SK-N-SH (cell line): Measurements from ENCODE around the gene THYN1. TPM values are rescaled to one million over a fixed set of nuclear protein-coding genes. Genes with fewer than 3 reads are reported as not detected.

ENCODE experiments used
- CTCF ChIA-PET: fragments of 300-600, 350-600 bp; formaldehyde crosslinking; extraction: SDS; loops from one replicate; lab custom pipeline; 2021; lab: Yijun Ruan, JAX
- POLR2A ChIA-PET: fragments of 350-600 bp; sonication (Branson Sonifier 250); formaldehyde crosslinking; extraction: SDS; loops from one replicate; lab custom pipeline; 2020; ENCODE audit warnings: antibody characterized with exemption, inconsistent platforms; lab: Yijun Ruan, JAX
- DNase-seq: peaks from one replicate; pipeline ENCODE4 v3.0.0; 2012
- H2AFZ ChIP-seq: fragments of 200-600 bp; sonication (generic); 2 replicates; pipeline ENCODE4 v1.8.1; 2016; ENCODE audit warnings: antibody characterized with exemption, mild to moderate bottlenecking, low read depth
- H3F3A ChIP-seq: fragments of 200-600 bp; sonication (generic); replicated peaks from 2 replicates; pipeline ENCODE3; 2016; ENCODE audit warnings: antibody characterized with exemption, mild to moderate bottlenecking; ENCODE audit not compliant: insufficient read depth
- H3K27ac ChIP-seq, 2 experiments: fragments of 200-500 bp in 1 of 2; fragments of 200-600 bp in 1 of 2; sonication (Bioruptor generic) in 1 of 2; sonication (generic), shearing (Covaris generic) in 1 of 2; 2 replicates each; pipeline versions ENCODE4 v1.5.1 to v1.6.1; 2014 to 2016; ENCODE audit warnings: low read depth in 2 of 2, inconsistent platforms in 1 of 2, low read length in 1 of 2, mild to moderate bottlenecking in 1 of 2, mixed read lengths in 1 of 2
- H3K27me3 ChIP-seq: fragments of 200-600 bp; sonication (generic), shearing (Covaris generic); 2 replicates; pipeline ENCODE4 v1.6.1; 2016; ENCODE audit warnings: mixed run types; ENCODE audit not compliant: insufficient read depth
- H3K36me3 ChIP-seq, 2 experiments: fragments of 200-500 bp in 1 of 2; fragments of 200-600 bp in 1 of 2; sonication (Bioruptor generic) in 1 of 2; sonication (generic) in 1 of 2; replicated peaks in 1 of 2; 2 replicates each; pipeline versions ENCODE3 to v1.5.1; 2014 to 2016; ENCODE audit warnings: low read length in 1 of 2, mild to moderate bottlenecking in 1 of 2; ENCODE audit not compliant: insufficient read depth in 2 of 2, control insufficient read depth in 1 of 2
- H3K4me1 ChIP-seq, 2 experiments: fragments of 200-500 bp in 1 of 2; fragments of 200-600 bp in 1 of 2; sonication (Bioruptor generic) in 1 of 2; sonication (generic), shearing (Covaris generic) in 1 of 2; 2 replicates each; pipeline versions ENCODE4 v1.5.1 to v1.6.1; 2014 to 2016; ENCODE audit warnings: low read depth in 1 of 2, low read length in 1 of 2, mixed run types in 1 of 2; ENCODE audit not compliant: insufficient read depth in 2 of 2, control insufficient read depth in 1 of 2
- H3K4me2 ChIP-seq: fragments of 200-600 bp; sonication (generic), shearing (Covaris generic); 2 replicates; pipeline ENCODE4 v1.6.1; 2017; ENCODE audit warnings: mixed run types
- H3K4me3 ChIP-seq, 2 experiments: fragments of 200-500 bp in 1 of 2; fragments of 200-600 bp in 1 of 2; sonication (Bioruptor generic) in 1 of 2; sonication (generic), shearing (Covaris generic) in 1 of 2; 2 replicates each; pipeline versions ENCODE4 v1.5.1 to v1.8.1; 2014 to 2016; ENCODE audit warnings: low read depth in 2 of 2, inconsistent platforms in 1 of 2, low read length in 1 of 2, mild to moderate bottlenecking in 1 of 2, mixed read lengths in 1 of 2, moderate library complexity in 1 of 2
- H3K79me2 ChIP-seq: fragments of 200-600 bp; sonication (generic); 2 replicates; pipeline ENCODE4 v1.8.1; 2017; ENCODE audit warnings: mild to moderate bottlenecking; ENCODE audit not compliant: insufficient read depth
- H3K9ac ChIP-seq: fragments of 200-600 bp; sonication (generic); 2 replicates; pipeline ENCODE4 v1.6.1; 2017; ENCODE audit warnings: mixed run types
- H3K9me2 ChIP-seq: fragments of 200-600 bp; sonication (generic); 2 replicates; pipeline ENCODE4 v1.6.1; 2017; ENCODE audit warnings: mixed run types
- H3K9me3 ChIP-seq: fragments of 200-600 bp; sonication (generic); 2 replicates; pipeline ENCODE4 v1.6.1; 2017; ENCODE audit warnings: mixed run types, mild to moderate bottlenecking, moderate library complexity
- H4K20me1 ChIP-seq: fragments of 200-600 bp; sonication (generic); 2 replicates; pipeline ENCODE4 v1.6.1; 2017; ENCODE audit warnings: mild to moderate bottlenecking, mixed run types; ENCODE audit not compliant: insufficient read depth
- CHD2 ChIP-seq: fragments of 150-350 bp; IDR thresholded peaks from 2 replicates; pipeline ENCODE4 v1.6.1; 2018; ENCODE audit warnings: low read length; ENCODE audit not compliant: partially characterized antibody
- ELF1 ChIP-seq: IDR thresholded peaks from 2 replicates; pipeline ENCODE4 v1.4.0; 2012
- EP300 ChIP-seq, 2 experiments: IDR thresholded peaks; 2 replicates each; pipeline versions ENCODE4 v1.4.0 to v1.6.1; 2012; ENCODE audit warnings: borderline replicate concordance in 1 of 2, low read depth in 1 of 2, low read length in 1 of 2
- EZH2phosphoT487 ChIP-seq: fragments of 200-600 bp; sonication (generic); IDR thresholded peaks from 2 replicates; pipeline ENCODE4 v1.6.1; 2017; ENCODE audit warnings: low read depth, mixed run types, mild to moderate bottlenecking, antibody characterized with exemption, moderate library complexity, borderline replicate concordance
- FOSL2 ChIP-seq: IDR thresholded peaks from 2 replicates; pipeline ENCODE4 v1.4.0; 2012; ENCODE audit warnings: low read depth, mild to moderate bottlenecking, moderate library complexity, borderline replicate concordance
- FOXJ3 ChIP-seq: sonication (generic); formaldehyde crosslinking; IDR thresholded peaks from 2 replicates; pipeline ENCODE4 v1.5.1; 2020; ENCODE audit warnings: mild to moderate bottlenecking, missing genetic modification reagents
- GATA2 ChIP-seq: sonication (generic); formaldehyde crosslinking; IDR thresholded peaks from 2 replicates; pipeline ENCODE4 v1.5.0; 2020; ENCODE audit warnings: mild to moderate bottlenecking, missing genetic modification reagents
- JUND ChIP-seq: IDR thresholded peaks from 2 replicates; pipeline ENCODE4 v1.4.0; 2012
- MEF2A ChIP-seq: IDR thresholded peaks from 2 replicates; pipeline ENCODE4 v1.4.0; 2012; ENCODE audit warnings: low read depth, borderline replicate concordance
- NRF1 ChIP-seq: IDR thresholded peaks from 2 replicates; pipeline ENCODE4 v1.6.1; 2012; ENCODE audit warnings: low read depth, mild to moderate bottlenecking, low read length
- POLR2AphosphoS5 ChIP-seq: IDR thresholded peaks from 2 replicates; pipeline ENCODE4 v1.6.1; 2012; ENCODE audit warnings: low read depth, low read length
- RCOR1 ChIP-seq: fragments of 150-350 bp; IDR thresholded peaks from 2 replicates; pipeline ENCODE4 v1.6.1; 2017; ENCODE audit warnings: antibody characterized with exemption, low read length
- RFX5 ChIP-seq: IDR thresholded peaks from 2 replicates; pipeline ENCODE4 v1.6.1; 2012; ENCODE audit warnings: mild to moderate bottlenecking, improper control_type of control experiment, low read length
- SIN3A ChIP-seq: IDR thresholded peaks from 2 replicates; pipeline ENCODE4 v1.6.1; 2012; ENCODE audit warnings: low read depth, mild to moderate bottlenecking, low read length, moderate library complexity, borderline replicate concordance
- SMC3 ChIP-seq: IDR thresholded peaks from 2 replicates; pipeline ENCODE4 v1.6.1; 2012; ENCODE audit warnings: low read depth, low read length, improper control_type of control experiment
- TCF12 ChIP-seq: IDR thresholded peaks from 2 replicates; pipeline ENCODE4 v1.4.0; 2012
- TEAD4 ChIP-seq: IDR thresholded peaks from 2 replicates; pipeline ENCODE4 v1.4.0; 2012; ENCODE audit warnings: mild to moderate bottlenecking, borderline replicate concordance; ENCODE audit not compliant: insufficient read depth
- YY1 ChIP-seq: IDR thresholded peaks from 2 replicates; pipeline ENCODE4 v1.4.0; 2012; ENCODE audit warnings: low read depth, mild to moderate bottlenecking
- WGBS: methylation state at CpG from one replicate; pipeline ENCODE4 v1.1.6; 2017; ENCODE audit warnings: low lambda C conversion rate; 5-methylcytosine and 5-hydroxymethylcytosine counted together
- polyA plus RNA-seq, 3 experiments: library from polyadenylated mRNA; depleted of rRNA; stranded (reverse); fragments of >200 nt; gene quantifications; 2 replicates each; pipeline ENCODE4 v1.2.3, GENCODE V29; 2012
- TF ChIP-seq, protein P1 (sequence below): fragments of 150-350 bp; IDR thresholded peaks from 2 replicates; pipeline ENCODE4 v1.6.1; 2017; ENCODE audit warnings: antibody characterized with exemption, low read length, low read depth, borderline replicate concordance
- TF ChIP-seq, protein P2 (sequence below): IDR thresholded peaks from 2 replicates; pipeline ENCODE4 v1.4.0; 2012; ENCODE audit warnings: low read depth
- TF ChIP-seq, protein P3 (sequence below): IDR thresholded peaks from 2 replicates; pipeline ENCODE4 v1.4.0; 2012; ENCODE audit warnings: low read depth, borderline replicate concordance
- TF ChIP-seq, protein P4 (sequence below): fragments of 200-600 bp; sonication (generic); IDR thresholded peaks from 2 replicates; pipeline ENCODE4 v1.6.1; 2017; ENCODE audit warnings: antibody characterized with exemption, mild to moderate bottlenecking, moderate library complexity

THYN1 gene
- polyA plus RNA-seq, 1 of the 3 experiments (the other 2 are of a cell fraction), result 61.8 TPM

DNA sequence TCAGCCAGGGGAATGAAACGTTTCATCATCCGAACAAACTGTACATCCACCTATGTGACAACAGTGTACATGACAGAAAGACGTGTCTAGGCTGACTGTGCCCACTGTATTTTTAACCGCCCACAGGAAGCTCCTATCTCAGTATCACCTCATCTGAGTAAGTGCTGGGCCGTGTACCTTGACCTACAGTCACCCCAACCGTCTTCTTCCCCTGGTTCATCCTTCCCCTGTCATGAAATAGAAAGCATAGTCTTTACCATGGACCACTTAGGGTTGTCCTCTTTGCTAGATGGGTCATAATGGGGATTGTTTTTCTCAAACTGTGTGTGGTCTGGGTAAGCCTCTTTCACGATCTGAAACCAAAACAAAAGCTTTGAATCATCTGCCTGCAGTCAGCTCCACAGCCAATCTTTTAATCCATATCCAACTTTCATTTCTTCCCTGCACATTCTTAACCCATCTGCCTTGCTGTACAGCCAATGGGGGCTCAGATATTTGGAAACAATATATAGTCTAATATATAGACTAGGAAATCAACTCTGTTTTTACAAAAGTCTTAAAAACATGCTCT is 4.2 kb downstream of the THYN1 start:
- Histone ChIP-seq H2AFZ (no peak overlapping the region), H3F3A (no peaks in the 10 kb centered on the region), H3K36me3 (peaks cover 18 to 71% of the 10 kb centered on the region in 2 experiments), H3K4me1 (peaks cover 0 to 7% of the 10 kb centered on the region in 2 experiments; a peak in 2 of 4 replicates), H4K20me1 (no peaks in the 10 kb centered on the region), H3K27me3 (no peaks in the 10 kb centered on the region), H3K27ac (no peak overlapping the region), H3K4me3 (no peak overlapping the region), H3K9me2 (no peaks in the 10 kb centered on the region), H3K4me2 (no peak overlapping the region), H3K9ac (no peak overlapping the region), H3K9me3 (no peaks in the 10 kb centered on the region), H3K79me2 (peaks cover 17% of the 10 kb centered on the region)
- no peak for DNase-seq
- ChIA-PET POLR2A (no interaction called here), CTCF (interaction anchor here (0.8 to 2.5 kb wide), 2 partner anchors 9 to 27 kb away, joined by 3 to 8 read pairs; no protein-coding TSS in a partner anchor)
- 81% methylated on average over 7 of the region's 7 CpGs for WGBS
- TF ChIP-seq YY1 (no peak), FOSL2 (no peak), FOXJ3 (CRISPR knock-in tag) (no peak), EZH2phosphoT487 (no peak), RCOR1 (no peak), CHD2 (no peak), GATA2 (CRISPR knock-in tag) (no peak), TCF12 (no peak), JUND (no peak)
- TF ChIP-seq, protein P1, sequence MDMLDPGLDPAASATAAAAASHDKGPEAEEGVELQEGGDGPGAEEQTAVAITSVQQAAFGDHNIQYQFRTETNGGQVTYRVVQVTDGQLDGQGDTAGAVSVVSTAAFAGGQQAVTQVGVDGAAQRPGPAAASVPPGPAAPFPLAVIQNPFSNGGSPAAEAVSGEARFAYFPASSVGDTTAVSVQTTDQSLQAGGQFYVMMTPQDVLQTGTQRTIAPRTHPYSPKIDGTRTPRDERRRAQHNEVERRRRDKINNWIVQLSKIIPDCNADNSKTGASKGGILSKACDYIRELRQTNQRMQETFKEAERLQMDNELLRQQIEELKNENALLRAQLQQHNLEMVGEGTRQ, result no peak
- TF ChIP-seq, protein P2, sequence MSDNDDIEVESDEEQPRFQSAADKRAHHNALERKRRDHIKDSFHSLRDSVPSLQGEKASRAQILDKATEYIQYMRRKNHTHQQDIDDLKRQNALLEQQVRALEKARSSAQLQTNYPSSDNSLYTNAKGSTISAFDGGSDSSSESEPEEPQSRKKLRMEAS, result no peak
- TF ChIP-seq, protein P3, sequence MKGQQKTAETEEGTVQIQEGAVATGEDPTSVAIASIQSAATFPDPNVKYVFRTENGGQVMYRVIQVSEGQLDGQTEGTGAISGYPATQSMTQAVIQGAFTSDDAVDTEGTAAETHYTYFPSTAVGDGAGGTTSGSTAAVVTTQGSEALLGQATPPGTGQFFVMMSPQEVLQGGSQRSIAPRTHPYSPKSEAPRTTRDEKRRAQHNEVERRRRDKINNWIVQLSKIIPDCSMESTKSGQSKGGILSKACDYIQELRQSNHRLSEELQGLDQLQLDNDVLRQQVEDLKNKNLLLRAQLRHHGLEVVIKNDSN, result no peak

DNA sequence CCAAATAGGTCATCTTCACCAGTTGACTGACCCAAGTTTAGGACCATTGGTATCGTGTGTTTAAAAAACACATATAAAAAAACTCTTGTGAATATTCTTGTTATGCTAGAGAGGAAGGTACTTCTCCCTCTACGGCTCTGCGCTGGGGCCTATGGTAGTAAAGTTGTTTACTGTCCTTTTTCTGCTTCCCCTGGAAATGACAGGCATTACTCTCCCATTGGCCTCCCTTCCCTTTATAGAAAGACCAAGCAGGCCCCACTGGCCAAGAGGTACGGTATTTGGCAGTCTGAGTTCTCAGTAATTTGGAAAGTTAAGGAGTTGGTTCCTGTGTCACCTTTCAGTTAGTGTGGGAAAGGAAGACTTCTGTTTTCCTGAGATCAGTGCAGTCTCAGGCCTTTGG is 6.5 kb downstream of the THYN1 start:
- CTCF ChIA-PET, result no interaction called here
- POLR2A ChIA-PET, result no interaction called here

More for the DNA sequence above, 6.5 kb downstream of the THYN1 start:
- Histone ChIP-seq H3K4me3 (no peak overlapping the region), H3K27me3 (no peaks in the 10 kb centered on the region), H3K4me2 (no peak overlapping the region), H4K20me1 (no peaks in the 10 kb centered on the region), H3K9me3 (no peaks in the 10 kb centered on the region), H3K36me3 (peaks cover 33 to 94% of the 10 kb centered on the region in 2 experiments), H2AFZ (no peak overlapping the region), H3K79me2 (peaks cover 4% of the 10 kb centered on the region), H3F3A (no peaks in the 10 kb centered on the region), H3K9ac (no peak overlapping the region), H3K9me2 (no peaks in the 10 kb centered on the region), H3K27ac (no peak overlapping the region), H3K4me1 (no peaks in the 10 kb centered on the region)
- WGBS, result 92% methylated on average over 4 of the region's 4 CpGs
- TF ChIP-seq, protein P3, result no peak
- TF ChIP-seq RFX5 (no peak), SIN3A (no peak), RCOR1 (no peak), CHD2 (no peak), SMC3 (no peak), GATA2 (CRISPR knock-in tag) (no peak), TEAD4 (no peak), NRF1 (no peak), ELF1 (no peak), MEF2A (no peak), EP300 (IDR thresholded peaks at IDR 0.05; ENCODE audit: borderline replicate concordance in 1 of 2, low read depth in 1 of 2, low read length in 1 of 2) (no peak), POLR2AphosphoS5 (no peak)
- TF ChIP-seq, protein P4, sequence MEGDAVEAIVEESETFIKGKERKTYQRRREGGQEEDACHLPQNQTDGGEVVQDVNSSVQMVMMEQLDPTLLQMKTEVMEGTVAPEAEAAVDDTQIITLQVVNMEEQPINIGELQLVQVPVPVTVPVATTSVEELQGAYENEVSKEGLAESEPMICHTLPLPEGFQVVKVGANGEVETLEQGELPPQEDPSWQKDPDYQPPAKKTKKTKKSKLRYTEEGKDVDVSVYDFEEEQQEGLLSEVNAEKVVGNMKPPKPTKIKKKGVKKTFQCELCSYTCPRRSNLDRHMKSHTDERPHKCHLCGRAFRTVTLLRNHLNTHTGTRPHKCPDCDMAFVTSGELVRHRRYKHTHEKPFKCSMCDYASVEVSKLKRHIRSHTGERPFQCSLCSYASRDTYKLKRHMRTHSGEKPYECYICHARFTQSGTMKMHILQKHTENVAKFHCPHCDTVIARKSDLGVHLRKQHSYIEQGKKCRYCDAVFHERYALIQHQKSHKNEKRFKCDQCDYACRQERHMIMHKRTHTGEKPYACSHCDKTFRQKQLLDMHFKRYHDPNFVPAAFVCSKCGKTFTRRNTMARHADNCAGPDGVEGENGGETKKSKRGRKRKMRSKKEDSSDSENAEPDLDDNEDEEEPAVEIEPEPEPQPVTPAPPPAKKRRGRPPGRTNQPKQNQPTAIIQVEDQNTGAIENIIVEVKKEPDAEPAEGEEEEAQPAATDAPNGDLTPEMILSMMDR, result no peak
- TF ChIP-seq, protein P2, result no peak
- DNase-seq, result no peak
